A549 (cell line): ENCODE results near the gene NUDT1.

Source experiments
- CHD2 ChIP-seq: fragments of 150-350 bp; IDR thresholded peaks from 2 replicates; pipeline ENCODE4 v1.6.1; 2014; ENCODE audit warnings: low read length; ENCODE audit not compliant: partially characterized antibody
- HOXA7 ChIP-seq: fragments of 250-450 bp; sonication (Bioruptor Pico); IDR thresholded peaks from 2 replicates; pipeline ENCODE4 v1.5.0; 2020; ENCODE audit warnings: mild to moderate bottlenecking, moderate library complexity
- KDM1A ChIP-seq: fragments of 200-600 bp; sonication (generic); IDR thresholded peaks from 2 replicates; pipeline ENCODE4 v1.6.1; 2016; ENCODE audit warnings: low read depth, mild to moderate bottlenecking
- KDM5A ChIP-seq: fragments of 200-600 bp; sonication (generic); IDR thresholded peaks from 2 replicates; pipeline ENCODE4 v1.6.1; 2016; ENCODE audit warnings: antibody characterized with exemption, mild to moderate bottlenecking
- POLR2A ChIP-seq: IDR thresholded peaks from 2 replicates; pipeline ENCODE4 v1.6.1; 2012; ENCODE audit warnings: mild to moderate bottlenecking, low read length
- RAD21 ChIP-seq, 2 experiments: fragments of >200 bp in 1 of 2; sonication (Bioruptor Twin) in 1 of 2; formaldehyde crosslinking in 1 of 2; IDR thresholded peaks in 1 of 2; conservative IDR thresholded peaks in 1 of 2; 2 replicates in 1 of 2; 3 replicates in 1 of 2; pipeline ENCODE4 v1.6.1; 2012 to 2018; ENCODE audit warnings: inconsistent platforms in 1 of 2
- RFX5 ChIP-seq: fragments of 450-650 bp; IDR thresholded peaks from 2 replicates; pipeline ENCODE4 v1.7.1; 2014; ENCODE audit warnings: antibody characterized with exemption, mild to moderate bottlenecking, moderate library complexity
- TF ChIP-seq, protein P1 (sequence below): fragments of >200 bp; sonication (Bioruptor Twin); formaldehyde crosslinking; IDR thresholded peaks from 3 replicates; pipeline ENCODE4 v1.5.1; 2016
- TF ChIP-seq, protein P2 (sequence below): fragments of 150-350 bp; IDR thresholded peaks from 2 replicates; pipeline ENCODE4 v1.6.1; 2014; ENCODE audit warnings: low read depth, mild to moderate bottlenecking, low read length

DNA sequence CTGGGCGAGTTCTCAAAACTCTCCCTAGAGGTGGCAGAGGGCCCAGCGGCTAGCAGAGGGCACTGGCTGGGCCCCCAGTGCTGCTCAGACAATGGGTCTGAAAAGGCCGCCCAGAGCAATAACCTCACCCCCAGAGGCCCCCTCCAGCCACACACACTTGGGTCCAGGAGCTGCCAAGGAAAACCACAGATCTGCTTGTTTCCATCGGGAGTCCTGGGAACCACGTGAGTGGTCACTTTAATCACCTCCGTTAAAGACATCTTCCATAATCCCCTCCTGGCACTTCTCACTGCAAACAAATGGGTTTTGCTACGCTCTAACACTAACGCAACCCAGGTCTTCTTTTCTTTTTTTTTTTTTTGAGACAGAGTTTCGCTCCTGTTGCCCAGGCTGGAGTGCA is 30.0 kb downstream of the NUDT1 start:
- TF ChIP-seq KDM1A (no peak), RAD21 (conservative IDR thresholded peaks at IDR 0.05 in 1 of 2, IDR thresholded peaks at IDR 0.05 in 1 of 2) (no peak), HOXA7 (no peak), POLR2A (no peak), RFX5 (no peak), KDM5A (no peak), CHD2 (no peak)
- TF ChIP-seq, protein P1, sequence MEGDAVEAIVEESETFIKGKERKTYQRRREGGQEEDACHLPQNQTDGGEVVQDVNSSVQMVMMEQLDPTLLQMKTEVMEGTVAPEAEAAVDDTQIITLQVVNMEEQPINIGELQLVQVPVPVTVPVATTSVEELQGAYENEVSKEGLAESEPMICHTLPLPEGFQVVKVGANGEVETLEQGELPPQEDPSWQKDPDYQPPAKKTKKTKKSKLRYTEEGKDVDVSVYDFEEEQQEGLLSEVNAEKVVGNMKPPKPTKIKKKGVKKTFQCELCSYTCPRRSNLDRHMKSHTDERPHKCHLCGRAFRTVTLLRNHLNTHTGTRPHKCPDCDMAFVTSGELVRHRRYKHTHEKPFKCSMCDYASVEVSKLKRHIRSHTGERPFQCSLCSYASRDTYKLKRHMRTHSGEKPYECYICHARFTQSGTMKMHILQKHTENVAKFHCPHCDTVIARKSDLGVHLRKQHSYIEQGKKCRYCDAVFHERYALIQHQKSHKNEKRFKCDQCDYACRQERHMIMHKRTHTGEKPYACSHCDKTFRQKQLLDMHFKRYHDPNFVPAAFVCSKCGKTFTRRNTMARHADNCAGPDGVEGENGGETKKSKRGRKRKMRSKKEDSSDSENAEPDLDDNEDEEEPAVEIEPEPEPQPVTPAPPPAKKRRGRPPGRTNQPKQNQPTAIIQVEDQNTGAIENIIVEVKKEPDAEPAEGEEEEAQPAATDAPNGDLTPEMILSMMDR = no peak
- TF ChIP-seq, protein P2, sequence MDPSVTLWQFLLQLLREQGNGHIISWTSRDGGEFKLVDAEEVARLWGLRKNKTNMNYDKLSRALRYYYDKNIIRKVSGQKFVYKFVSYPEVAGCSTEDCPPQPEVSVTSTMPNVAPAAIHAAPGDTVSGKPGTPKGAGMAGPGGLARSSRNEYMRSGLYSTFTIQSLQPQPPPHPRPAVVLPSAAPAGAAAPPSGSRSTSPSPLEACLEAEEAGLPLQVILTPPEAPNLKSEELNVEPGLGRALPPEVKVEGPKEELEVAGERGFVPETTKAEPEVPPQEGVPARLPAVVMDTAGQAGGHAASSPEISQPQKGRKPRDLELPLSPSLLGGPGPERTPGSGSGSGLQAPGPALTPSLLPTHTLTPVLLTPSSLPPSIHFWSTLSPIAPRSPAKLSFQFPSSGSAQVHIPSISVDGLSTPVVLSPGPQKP = no peak
